ENCODE data around the gene MLLT3.

DNA sequence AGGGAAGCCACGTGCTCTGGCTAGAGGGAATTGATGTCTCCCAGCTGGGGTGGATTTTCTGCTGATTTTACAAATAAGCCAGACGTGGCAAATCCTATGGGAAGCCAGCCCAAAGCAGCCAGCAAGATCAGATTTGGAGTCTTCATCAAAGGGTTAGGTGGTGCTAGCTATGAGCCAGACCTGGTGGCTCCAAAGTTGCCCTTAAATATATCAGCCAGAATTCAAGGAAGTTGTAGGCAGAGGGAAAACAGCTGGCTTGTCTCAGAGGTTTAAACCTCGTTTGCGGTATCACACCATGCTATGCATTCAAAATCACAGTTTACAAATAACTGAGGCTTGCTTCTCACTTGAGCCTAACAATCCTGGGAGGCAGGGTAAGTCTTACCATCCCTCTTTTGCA is 313.2 kb downstream of the MLLT3 start:
- TF ChIP-seq CTCF (IDR thresholded peaks at IDR 0.05) (no peak), POLR2AphosphoS5 (IDR thresholded peaks at IDR 0.05) (no peak)
